SU-DHL-6 (cell line): ENCODE data around the gene SGPL1.

ENCODE experiments used
- H2AFZ ChIP-seq: fragments of 200-600 bp; sonication (generic); 2 replicates; pipeline ENCODE4 v1.6.1; 2014; ENCODE audit warnings: low read depth, mild to moderate bottlenecking, moderate library complexity, mixed read lengths, antibody characterized with exemption, low read length; ENCODE audit not compliant: severe bottlenecking
- H3F3A ChIP-seq: fragments of 200-600 bp; shearing (Covaris generic); 2 replicates; pipeline ENCODE4 v1.6.0; 2016; ENCODE audit warnings: antibody characterized with exemption, mild to moderate bottlenecking; ENCODE audit not compliant: insufficient read depth
- H3K27ac ChIP-seq: fragments of 200-600 bp; sonication (generic); 2 replicates; pipeline ENCODE4 v1.5.1; 2016; ENCODE audit warnings: low read depth, mild to moderate bottlenecking, low read length, moderate library complexity, mixed read lengths
- H3K27me3 ChIP-seq: fragments of 200-600 bp; sonication (generic), shearing (Covaris generic); 2 replicates; pipeline ENCODE4 v1.6.0; 2014; ENCODE audit warnings: mild to moderate bottlenecking, low read length
- H3K36me3 ChIP-seq: fragments of 200-600 bp; sonication (generic); 2 replicates; pipeline ENCODE4 v1.6.1; 2014; ENCODE audit warnings: mild to moderate bottlenecking, low read length, mixed read lengths
- H3K4me2 ChIP-seq: fragments of 300-600, 200-600 bp; shearing (Covaris generic), sonication (generic); 2 replicates; pipeline ENCODE4 v1.6.0; 2014; ENCODE audit warnings: low read length, low read depth, mild to moderate bottlenecking; ENCODE audit not compliant: poor library complexity, severe bottlenecking
- H3K4me3 ChIP-seq: fragments of 200-600 bp; sonication (generic); 2 replicates; pipeline ENCODE4 v1.5.1; 2014; ENCODE audit warnings: antibody characterized with exemption, low read length, mild to moderate bottlenecking, mixed read lengths; ENCODE audit not compliant: insufficient read depth, poor library complexity, severe bottlenecking
- H3K79me2 ChIP-seq: fragments of 200-600 bp; sonication (generic); 2 replicates; pipeline ENCODE4 v1.6.1; 2014; ENCODE audit warnings: mild to moderate bottlenecking, low read length, moderate library complexity; ENCODE audit not compliant: insufficient read depth
- H3K9ac ChIP-seq: fragments of 200-600 bp; sonication (generic); 2 replicates; pipeline ENCODE4 v1.7.0; 2014; ENCODE audit warnings: mild to moderate bottlenecking, low read length
- H3K9me2 ChIP-seq: fragments of 200-600 bp; sonication (generic); replicated peaks from 2 replicates; pipeline ENCODE4 v1.6.1; 2014; ENCODE audit warnings: low read length; ENCODE audit not compliant: insufficient read depth
- H3K9me3 ChIP-seq: fragments of 200-600 bp; sonication (generic); 2 replicates; pipeline ENCODE4 v1.6.1; 2014; ENCODE audit warnings: low read length, mixed read lengths; ENCODE audit not compliant: insufficient read depth
- H4K20me1 ChIP-seq: fragments of 200-600 bp; sonication (generic); 2 replicates; pipeline ENCODE4 v1.6.1; 2014; ENCODE audit warnings: low read depth, mild to moderate bottlenecking, antibody characterized with exemption, low read length, moderate library complexity, mixed read lengths
- CTCF ChIP-seq: fragments of 200-600 bp; sonication (generic); IDR thresholded peaks from one replicate; pipeline ENCODE4 v1.5.1; 2017; ENCODE audit warnings: antibody characterized with exemption, mild to moderate bottlenecking, low read length, moderate library complexity; ENCODE audit not compliant: insufficient read depth, poor library complexity, severe bottlenecking
- EZH2phosphoT487 ChIP-seq: fragments of 200-600 bp; sonication (generic), shearing (Covaris generic); conservative IDR thresholded peaks from 2 replicates; pipeline ENCODE4 v1.6.1; 2018; ENCODE audit warnings: mild to moderate bottlenecking, antibody characterized with exemption, low read length, moderate library complexity, mixed read lengths

Gene SGPL1

GRCh38 chr10:70799124-70799523 lies 16.6 kb upstream of the SGPL1 start:
- H3K27ac ChIP-seq, result no peak overlapping the region
- no peaks in the 10 kb centered on the region for H3K36me3 ChIP-seq
- no peaks in the 10 kb centered on the region for H4K20me1 ChIP-seq
- no peak overlapping the region for H2AFZ ChIP-seq
- no peak overlapping the region for H3K4me3 ChIP-seq
- H3K27me3 ChIP-seq, result no peaks in the 10 kb centered on the region
- H3K9me2 ChIP-seq, result no peaks in the 10 kb centered on the region
- H3K9me3 ChIP-seq, result no peaks in the 10 kb centered on the region
- no peak overlapping the region for H3K9ac ChIP-seq
- no peaks in the 10 kb centered on the region for H3F3A ChIP-seq
- no peak overlapping the region for H3K4me2 ChIP-seq
- H3K79me2 ChIP-seq, result no peaks in the 10 kb centered on the region
- no peak for TF ChIP-seq CTCF
- TF ChIP-seq EZH2phosphoT487, result no peak

- Histone ChIP-seq H3K9me2 (no peaks in the 10 kb centered on the region), H3K27ac (no peak overlapping the region)
Observed at GRCh38 chr10:70801854-70802253, 13.9 kb upstream of the SGPL1 start.

GRCh38 chr10:70803775-70804420 lies 11.8 kb upstream of the SGPL1 start:
- Histone ChIP-seq H3K9me3 (no peaks in the 10 kb centered on the region), H3K79me2 (no peaks in the 10 kb centered on the region), H4K20me1 (no peaks in the 10 kb centered on the region), H3K27me3 (no peaks in the 10 kb centered on the region), H3K9ac (no peak overlapping the region), H3K4me2 (no peak overlapping the region), H3K36me3 (no peaks in the 10 kb centered on the region), H3K4me3 (no peak overlapping the region), H2AFZ (no peak overlapping the region), H3K9me2 (no peaks in the 10 kb centered on the region), H3K27ac (no peak overlapping the region), H3F3A (no peaks in the 10 kb centered on the region)
- TF ChIP-seq EZH2phosphoT487, result no peak
- TF ChIP-seq CTCF, result no peak

More at GRCh38 chr10:70801854-70802253, 13.9 kb upstream of the SGPL1 start:
- H3K36me3 ChIP-seq, result no peaks in the 10 kb centered on the region
- no peak overlapping the region for H2AFZ ChIP-seq
- no peak for TF ChIP-seq CTCF
- TF ChIP-seq EZH2phosphoT487, result no peak
- no peaks in the 10 kb centered on the region for H4K20me1 ChIP-seq
- H3K4me3 ChIP-seq, result no peak overlapping the region
- H3K9ac ChIP-seq, result no peak overlapping the region
- no peaks in the 10 kb centered on the region for H3K9me3 ChIP-seq
- H3K27me3 ChIP-seq, result no peaks in the 10 kb centered on the region
- H3K79me2 ChIP-seq, result no peaks in the 10 kb centered on the region
- H3F3A ChIP-seq, result no peaks in the 10 kb centered on the region
- no peak overlapping the region for H3K4me2 ChIP-seq
